IMR-90 (cell line): ENCODE results near the gene RUFY2.

ENCODE experiments used
- CEBPB ChIP-seq: IDR thresholded peaks from 2 replicates; pipeline ENCODE4 v1.6.1; 2012; ENCODE audit warnings: low read depth, low read length, improper control_type of control experiment
- CHD1 ChIP-seq: IDR thresholded peaks from 2 replicates; pipeline ENCODE4 v1.6.1; 2012; ENCODE audit warnings: low read depth, low read length, improper control_type of control experiment
- CTCF ChIP-seq: conservative IDR thresholded peaks from 2 replicates; pipeline ENCODE4 v1.5.1; 2012; ENCODE audit warnings: mild to moderate bottlenecking, low read depth, low read length, improper control_type of control experiment
- MAFK ChIP-seq: IDR thresholded peaks from 2 replicates; pipeline ENCODE4 v1.6.1; 2012; ENCODE audit warnings: low read depth, low read length, improper control_type of control experiment
- MXI1 ChIP-seq: IDR thresholded peaks from 2 replicates; pipeline ENCODE4 v1.6.1; 2012; ENCODE audit warnings: low read depth, mild to moderate bottlenecking, low read length, moderate library complexity, borderline replicate concordance
- NFE2L2 ChIP-seq: fragments of 150-350 bp; IDR thresholded peaks from 2 replicates; pipeline ENCODE4 v1.6.1; 2016; ENCODE audit warnings: low read depth, mild to moderate bottlenecking, low read length
- POLR2A ChIP-seq: IDR thresholded peaks from 2 replicates; pipeline ENCODE4 v1.6.1; 2012; ENCODE audit warnings: mild to moderate bottlenecking, low read depth, low read length
- RAD21 ChIP-seq: IDR thresholded peaks from 2 replicates; pipeline ENCODE4 v1.6.1; 2012; ENCODE audit warnings: low read length, improper control_type of control experiment
- USF2 ChIP-seq: fragments of 150-350 bp; IDR thresholded peaks from 2 replicates; pipeline ENCODE4 v1.6.1; 2017; ENCODE audit warnings: mild to moderate bottlenecking, antibody characterized with exemption, low read length, low read depth

GRCh38 chr10:68364101-68364886 lies 42.8 kb downstream of the RUFY2 start:
- TF ChIP-seq USF2 (no peak), CTCF (no peak), CHD1 (no peak), POLR2A (no peak), CEBPB (no peak), NFE2L2 (no peak), MXI1 (no peak), MAFK (no peak), RAD21 (no peak)
